Measurements from ENCODE around the gene CNTNAP2.

DNA sequence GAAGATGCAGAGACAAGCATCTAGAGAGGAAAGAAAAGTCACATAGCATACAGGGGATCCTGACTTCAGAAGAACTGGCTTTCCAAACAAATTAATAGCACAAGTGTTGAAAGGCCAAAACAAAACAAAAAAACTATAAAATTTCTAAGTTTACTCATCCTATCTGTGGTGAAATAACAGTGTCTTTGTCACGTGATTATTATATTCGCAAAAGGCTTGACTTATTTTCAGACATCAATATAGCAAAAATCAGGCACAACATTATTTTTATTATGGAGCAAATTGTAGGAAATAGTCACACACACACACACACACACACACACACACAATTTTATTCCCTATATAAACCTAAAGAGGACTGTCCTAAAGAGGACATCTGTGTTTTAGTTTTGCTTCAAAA lies 272.3 kb downstream of the CNTNAP2 start:
- TF ChIP-seq, protein P1, sequence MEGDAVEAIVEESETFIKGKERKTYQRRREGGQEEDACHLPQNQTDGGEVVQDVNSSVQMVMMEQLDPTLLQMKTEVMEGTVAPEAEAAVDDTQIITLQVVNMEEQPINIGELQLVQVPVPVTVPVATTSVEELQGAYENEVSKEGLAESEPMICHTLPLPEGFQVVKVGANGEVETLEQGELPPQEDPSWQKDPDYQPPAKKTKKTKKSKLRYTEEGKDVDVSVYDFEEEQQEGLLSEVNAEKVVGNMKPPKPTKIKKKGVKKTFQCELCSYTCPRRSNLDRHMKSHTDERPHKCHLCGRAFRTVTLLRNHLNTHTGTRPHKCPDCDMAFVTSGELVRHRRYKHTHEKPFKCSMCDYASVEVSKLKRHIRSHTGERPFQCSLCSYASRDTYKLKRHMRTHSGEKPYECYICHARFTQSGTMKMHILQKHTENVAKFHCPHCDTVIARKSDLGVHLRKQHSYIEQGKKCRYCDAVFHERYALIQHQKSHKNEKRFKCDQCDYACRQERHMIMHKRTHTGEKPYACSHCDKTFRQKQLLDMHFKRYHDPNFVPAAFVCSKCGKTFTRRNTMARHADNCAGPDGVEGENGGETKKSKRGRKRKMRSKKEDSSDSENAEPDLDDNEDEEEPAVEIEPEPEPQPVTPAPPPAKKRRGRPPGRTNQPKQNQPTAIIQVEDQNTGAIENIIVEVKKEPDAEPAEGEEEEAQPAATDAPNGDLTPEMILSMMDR (IDR thresholded peaks at IDR 0.05 in 4 of 5, conservative IDR thresholded peaks at IDR 0.05 in 1 of 5): no peak
- no peak for TF ChIP-seq POLR2A (IDR thresholded peaks at IDR 0.05)

Measured in gastrocnemius medialis (tissue), 4 donors.